HEK293T (cell line): Measurements from ENCODE around the gene TNFAIP8.

Source experiments
- BHLHE40 ChIP-seq: fragments of 450-650 bp; IDR thresholded peaks from 2 replicates; pipeline ENCODE4 v1.6.1; 2016; ENCODE audit warnings: mild to moderate bottlenecking, moderate library complexity, borderline replicate concordance
- CTBP1 ChIP-seq: fragments of 450-650 bp; IDR thresholded peaks from 2 replicates; pipeline ENCODE4 v1.6.1; 2016; ENCODE audit warnings: borderline replicate concordance
- FOXA1 ChIP-seq: fragments of 450-650 bp; IDR thresholded peaks from 2 replicates; pipeline ENCODE4 v1.6.1; 2016; ENCODE audit warnings: mild to moderate bottlenecking
- HDGF ChIP-seq: fragments of 450-650 bp; IDR thresholded peaks from 2 replicates; pipeline ENCODE4 v1.6.1; 2017; ENCODE audit warnings: antibody characterized with exemption, borderline replicate concordance
- LEF1 ChIP-seq: fragments of 450-650 bp; IDR thresholded peaks from 2 replicates; pipeline ENCODE4 v1.6.1; 2017; ENCODE audit warnings: mild to moderate bottlenecking, borderline replicate concordance
- ZNF384 ChIP-seq: fragments of 450-650 bp; IDR thresholded peaks from 2 replicates; pipeline ENCODE4 v1.6.1; 2016
- TF ChIP-seq, protein P1 (sequence below): fragments of 450-650 bp; IDR thresholded peaks from 2 replicates; pipeline ENCODE4 v1.6.1; 2016

DNA sequence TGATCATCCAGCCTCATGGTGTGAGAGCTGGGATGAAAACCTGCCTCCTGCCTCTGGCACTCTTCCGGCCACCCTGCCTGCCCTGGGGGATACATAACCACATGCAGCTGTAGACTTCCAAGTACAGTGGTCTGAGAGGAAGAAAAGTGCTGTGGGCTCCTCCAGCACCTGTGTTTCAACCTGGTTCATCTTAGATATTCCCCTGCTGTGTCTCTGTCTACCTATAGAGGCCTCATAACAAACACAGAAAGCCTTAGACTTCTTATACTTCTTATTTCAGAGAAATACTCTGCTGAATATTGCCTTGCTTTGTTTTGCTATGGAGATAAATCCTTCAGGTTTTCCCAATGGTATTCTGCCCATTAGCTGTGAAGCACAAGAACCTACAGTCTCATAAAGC is 19.6 kb upstream of the TNFAIP8 start:
- TF ChIP-seq LEF1: no peak
- TF ChIP-seq CTBP1: no peak
- no peak for TF ChIP-seq BHLHE40
- TF ChIP-seq ZNF384: no peak
- TF ChIP-seq HDGF: no peak
- TF ChIP-seq FOXA1: no peak
- TF ChIP-seq, protein P1, sequence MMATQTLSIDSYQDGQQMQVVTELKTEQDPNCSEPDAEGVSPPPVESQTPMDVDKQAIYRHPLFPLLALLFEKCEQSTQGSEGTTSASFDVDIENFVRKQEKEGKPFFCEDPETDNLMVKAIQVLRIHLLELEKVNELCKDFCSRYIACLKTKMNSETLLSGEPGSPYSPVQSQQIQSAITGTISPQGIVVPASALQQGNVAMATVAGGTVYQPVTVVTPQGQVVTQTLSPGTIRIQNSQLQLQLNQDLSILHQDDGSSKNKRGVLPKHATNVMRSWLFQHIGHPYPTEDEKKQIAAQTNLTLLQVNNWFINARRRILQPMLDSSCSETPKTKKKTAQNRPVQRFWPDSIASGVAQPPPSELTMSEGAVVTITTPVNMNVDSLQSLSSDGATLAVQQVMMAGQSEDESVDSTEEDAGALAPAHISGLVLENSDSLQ: no peak
